Activated CD8-positive, alpha-beta memory T cell treated with anti-CD3 and anti-CD28 coated beads, Interleukin-2, amount 50 U/mL, for 1 hour (primary cell): ENCODE measurements around the gene ADRB2.
"Not testable (repeated sequence)": the region's sequence is repeated elsewhere in the genome, so short reads cannot be mapped to it uniquely, and the experiment has no call there.

ENCODE experiments used
- DNase-seq: peaks from one replicate; pipeline ENCODE4 v3.0.0-alpha.2; 2020; ENCODE audit errors: extremely low read depth

The ADRB2 gene

DNA sequence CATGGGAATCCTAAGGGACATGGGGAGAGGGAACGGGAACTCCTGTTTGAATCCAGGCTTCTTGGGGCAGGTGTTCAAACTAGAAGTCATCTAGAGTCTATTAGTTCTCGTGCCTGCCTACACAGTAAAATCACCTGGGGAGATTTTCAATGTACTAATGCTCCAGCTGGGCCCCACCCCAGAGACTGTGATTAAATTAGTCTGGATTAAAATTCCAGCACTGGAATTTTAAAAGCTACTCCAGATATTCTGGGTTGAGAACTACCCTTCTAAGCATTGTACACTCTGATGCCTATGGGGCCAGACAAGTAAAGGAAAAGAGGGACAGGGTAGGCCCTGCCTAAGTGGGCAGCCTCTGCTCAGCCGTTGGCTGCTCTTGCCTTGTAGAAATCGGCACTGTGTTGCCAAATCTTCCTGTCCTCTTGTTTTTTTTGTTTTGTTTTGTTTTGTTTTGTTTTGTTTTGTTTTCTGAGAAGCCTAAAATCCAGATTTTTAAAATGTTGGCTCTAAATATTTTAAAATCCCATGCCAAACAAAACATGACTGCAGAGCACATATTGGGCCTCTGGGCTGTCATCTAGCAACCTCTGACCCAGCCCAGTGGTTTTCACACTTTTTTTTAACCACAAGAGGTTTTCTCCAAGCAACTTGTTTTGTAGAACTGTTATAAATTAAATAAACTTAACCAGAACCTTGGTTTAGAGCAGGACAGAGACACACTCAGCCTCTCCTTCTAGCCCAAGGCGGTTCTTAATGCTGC, 29.0 kb downstream of the ADRB2 start:
- DNase-seq, result no peak

DNA sequence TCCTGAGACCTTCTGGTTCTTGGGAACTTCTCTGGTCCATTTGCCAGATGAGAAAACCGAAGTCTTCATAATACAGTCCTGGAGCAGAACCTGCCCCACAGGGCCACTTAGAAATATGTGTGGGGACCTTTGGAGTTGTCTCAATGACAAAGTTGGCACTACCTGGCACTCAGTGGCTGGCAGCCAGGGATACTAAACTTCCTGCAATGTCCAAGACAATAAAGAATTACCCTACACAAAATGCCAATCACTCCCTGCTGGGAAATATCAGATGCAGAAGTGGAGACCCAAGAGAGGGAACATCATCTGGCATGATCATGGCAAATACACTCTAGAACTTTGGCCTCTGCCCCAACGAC, 29.6 kb downstream of the ADRB2 start:
- DNase-seq, result no peak

DNA sequence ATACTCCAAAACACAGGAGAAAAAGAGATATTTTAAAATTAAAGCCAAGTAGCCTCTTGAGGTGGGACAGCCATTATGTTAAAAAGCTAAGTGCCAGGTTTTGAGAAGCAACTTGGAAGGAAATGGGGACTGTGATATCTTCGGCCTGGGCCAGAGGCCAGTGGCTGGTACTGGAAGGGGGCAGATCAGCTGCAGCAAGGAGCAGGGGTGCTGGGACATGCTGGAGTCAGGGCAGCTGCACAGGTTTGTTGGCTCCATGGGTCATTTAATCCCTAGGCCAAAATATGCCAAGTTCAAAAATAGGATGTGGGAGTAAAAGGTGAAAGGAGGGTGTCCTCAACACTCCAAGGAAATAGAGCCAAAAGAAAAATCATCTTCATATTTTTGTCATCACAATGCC, 30.0 kb downstream of the ADRB2 start:
- no peak for DNase-seq

DNA sequence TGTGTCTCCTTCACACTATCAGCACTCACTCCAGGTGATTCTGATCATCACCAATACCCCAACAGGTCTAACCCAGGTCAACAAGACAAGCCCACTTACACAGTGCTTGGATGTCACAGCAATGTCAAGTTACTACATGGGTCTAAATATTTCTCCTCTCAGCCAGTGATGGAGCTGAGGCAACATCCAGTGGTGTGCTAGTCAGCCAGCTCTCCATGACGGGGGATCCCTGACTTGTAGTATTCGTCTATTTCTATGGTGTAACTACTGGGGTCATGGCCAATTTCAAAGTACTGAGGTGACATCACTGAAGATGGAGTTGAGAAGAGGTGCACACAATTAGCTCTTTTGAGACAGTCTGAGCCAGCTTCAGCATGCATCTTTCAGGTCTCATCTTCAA, 31.1 kb downstream of the ADRB2 start:
- no peak for DNase-seq

DNA sequence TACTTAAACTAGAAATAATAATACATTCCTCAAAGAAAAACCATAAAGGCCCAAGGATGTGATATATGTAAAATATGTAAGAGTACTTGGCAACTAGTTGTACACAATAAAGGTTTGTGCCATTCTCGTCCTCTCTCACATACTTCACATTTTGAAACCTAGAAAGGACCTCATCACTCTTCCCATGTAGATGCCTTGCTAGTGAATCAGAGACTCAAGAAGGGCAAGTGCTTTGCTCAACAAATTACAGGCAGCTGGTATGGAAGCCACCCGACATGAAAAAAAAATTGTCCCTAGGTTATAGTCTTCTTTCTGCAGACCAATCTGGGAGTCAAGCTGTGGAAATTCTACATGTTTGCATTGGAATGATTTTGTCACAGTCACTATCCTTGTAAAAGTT, 31.7 kb downstream of the ADRB2 start:
- no peak for DNase-seq

DNA sequence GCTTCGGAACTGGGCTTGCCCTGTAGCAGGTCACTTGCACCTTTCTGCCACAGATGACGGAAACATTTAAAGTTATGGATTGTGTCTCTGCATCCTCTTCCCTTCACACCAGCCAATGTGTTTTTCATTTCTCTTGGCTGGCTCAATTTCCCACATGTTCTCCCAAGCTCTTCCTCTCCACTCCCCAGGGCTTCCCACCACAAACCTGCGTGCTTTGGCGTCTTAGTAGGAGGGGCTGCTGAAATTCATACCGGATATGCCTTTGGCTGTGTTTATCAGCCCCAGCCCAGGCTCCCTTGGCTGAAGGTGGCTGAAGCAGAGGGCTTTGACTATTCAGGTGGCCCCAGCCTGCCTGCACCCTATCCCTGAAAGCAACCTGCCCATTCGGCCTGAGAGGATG, 32.1 kb downstream of the ADRB2 start:
- no peak for DNase-seq

DNA sequence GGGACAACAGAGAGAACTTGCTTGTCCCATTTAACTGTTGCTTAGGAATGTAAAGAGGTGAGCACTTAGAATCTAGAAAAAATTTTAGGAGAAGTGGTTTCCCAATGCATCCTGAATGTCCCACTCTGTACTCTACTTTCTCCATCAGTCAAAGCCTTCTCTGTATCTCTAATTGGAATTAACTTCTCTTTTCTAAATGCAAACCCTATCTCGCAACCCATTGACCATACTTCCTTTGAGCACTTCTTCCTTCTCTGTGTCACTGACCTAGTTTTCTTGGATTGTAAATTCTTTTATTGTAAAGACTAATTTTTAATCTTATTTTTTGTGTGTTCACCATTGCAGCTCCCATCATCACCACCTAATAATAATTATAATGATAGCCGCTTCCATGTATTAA, 33.3 kb downstream of the ADRB2 start:
- no peak for DNase-seq

DNA sequence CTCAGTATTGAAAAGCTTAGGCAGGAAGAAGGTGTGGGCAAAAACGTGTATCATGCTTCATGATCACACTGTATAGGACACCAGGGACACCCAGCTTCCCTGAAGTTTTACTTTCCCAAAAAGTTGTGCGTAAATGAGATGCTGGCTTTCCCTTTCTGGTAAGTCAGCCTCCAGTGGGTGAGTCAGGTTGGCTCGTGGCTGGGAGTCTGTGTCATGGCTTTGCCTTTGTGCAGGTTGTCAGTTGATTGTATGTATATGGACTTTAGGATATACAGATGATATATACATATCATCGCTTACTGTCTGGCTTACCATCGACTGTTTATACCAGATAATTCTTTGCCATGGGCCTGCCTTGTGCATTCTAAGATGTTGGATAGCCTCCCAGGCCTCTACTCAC, 34.2 kb downstream of the ADRB2 start:
- DNase-seq, result no peak

DNA sequence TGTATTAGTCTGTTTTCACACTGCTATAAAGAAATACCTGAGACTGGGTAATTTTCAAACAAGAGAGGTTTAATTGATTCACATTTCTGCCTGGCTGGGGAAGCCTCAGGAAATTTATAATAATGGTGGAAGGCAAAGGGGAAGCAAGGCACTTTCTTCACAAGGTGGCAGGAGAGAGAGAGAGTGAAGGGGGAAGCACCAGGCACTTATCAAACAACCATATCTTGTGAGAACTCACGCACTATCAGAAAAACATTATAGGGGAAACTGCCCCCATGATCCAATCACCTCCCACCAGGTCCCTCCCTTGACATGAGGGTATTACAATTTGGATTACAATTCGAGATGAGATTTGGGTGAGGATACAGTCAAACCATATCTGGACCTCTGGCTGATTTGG, 34.7 kb downstream of the ADRB2 start:
- DNase-seq, result no peak

DNA sequence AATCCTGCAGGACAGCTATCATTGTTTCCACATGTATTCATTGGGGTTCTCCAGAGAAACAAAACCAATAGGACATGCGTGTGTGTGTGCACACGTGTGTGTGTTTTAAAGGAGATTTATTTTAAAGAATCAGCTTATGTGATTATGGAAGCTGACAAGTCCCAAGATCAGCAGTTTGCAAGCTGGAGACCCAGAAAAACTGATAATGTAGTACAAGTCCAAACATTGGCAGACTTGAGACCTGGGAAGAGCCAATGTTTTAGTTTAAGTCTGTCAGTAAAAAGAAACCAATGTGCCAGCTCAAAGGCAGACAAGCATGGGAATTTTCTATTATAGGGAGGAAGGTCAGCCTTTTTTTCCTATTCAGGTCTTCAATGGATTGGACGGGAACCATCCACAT, 35.3 kb downstream of the ADRB2 start:
- DNase-seq, result no peak

DNA sequence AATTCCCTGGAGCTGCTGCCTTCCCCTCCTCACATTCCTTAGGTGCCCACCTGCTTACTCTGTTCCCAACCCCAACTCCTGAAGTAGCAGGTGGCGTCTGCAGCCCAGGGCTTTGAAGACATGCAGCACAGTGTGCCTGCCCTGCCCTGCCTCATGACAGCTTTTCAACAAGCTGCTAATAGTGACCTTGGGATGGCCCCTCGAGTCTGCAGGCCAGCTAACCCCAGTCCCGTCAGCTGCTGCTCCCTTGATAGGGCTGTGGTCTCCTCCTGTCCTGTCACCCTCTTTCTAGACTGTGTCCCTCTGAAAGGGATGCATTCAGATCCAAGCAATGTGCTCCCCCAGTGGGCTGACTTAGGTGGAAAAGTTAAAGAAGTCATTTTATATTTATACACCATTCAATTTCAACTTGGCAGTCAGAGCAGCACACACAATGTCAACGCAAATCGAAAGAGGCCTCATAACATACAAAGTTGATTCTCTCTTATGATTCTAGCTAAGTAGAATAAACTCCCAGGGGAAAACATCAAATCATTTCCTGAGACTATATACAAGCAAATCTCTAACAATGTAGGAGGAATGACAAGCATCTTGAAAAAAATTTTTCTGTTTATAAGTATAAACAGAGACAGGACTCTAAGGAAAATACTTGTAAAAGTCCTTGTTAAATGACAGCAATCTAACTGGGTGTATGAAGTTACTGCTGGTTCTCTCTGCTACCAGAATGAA, 37.9 kb downstream of the ADRB2 start:
- DNase-seq, result no peak

DNA sequence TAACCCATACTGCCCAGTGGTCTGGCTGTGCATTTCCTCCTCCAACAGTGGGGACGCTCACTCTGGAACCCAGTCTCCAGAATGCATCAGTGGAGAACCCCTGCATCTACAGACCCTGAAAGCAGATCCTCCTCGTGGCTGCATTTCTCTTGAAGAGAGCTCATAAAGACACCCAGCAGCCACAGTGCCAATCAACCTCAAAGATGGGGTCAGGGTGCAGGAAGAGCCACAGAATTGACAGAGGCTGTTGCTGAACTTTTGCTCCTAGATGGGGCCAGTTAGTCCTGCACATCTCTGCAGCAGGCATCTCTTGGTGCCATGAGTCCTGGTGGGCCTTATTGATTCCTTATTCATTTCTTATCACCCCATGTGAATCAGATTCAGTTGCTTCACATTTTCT, 39.6 kb downstream of the ADRB2 start:
- no peak for DNase-seq

DNA sequence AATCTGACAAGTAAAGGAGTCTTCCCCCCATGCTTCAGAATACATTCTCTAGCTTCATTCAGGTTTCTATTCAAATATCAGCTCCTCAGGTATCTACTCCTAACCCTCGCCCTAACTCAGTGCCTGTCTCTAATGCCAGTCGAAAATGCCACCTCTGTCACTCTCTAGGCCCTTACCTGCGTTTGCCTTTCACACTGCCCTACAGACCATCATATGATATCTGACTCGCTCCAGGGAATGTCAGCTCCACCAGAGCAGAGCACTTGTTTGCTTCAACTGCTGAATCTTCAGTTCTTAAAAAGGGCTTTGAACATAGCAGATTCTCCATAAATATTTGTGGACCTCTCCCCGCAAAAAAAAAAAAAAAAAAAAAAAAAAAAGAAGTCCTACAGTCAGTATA, 46.7 kb downstream of the ADRB2 start:
- DNase-seq, result no peak

DNA sequence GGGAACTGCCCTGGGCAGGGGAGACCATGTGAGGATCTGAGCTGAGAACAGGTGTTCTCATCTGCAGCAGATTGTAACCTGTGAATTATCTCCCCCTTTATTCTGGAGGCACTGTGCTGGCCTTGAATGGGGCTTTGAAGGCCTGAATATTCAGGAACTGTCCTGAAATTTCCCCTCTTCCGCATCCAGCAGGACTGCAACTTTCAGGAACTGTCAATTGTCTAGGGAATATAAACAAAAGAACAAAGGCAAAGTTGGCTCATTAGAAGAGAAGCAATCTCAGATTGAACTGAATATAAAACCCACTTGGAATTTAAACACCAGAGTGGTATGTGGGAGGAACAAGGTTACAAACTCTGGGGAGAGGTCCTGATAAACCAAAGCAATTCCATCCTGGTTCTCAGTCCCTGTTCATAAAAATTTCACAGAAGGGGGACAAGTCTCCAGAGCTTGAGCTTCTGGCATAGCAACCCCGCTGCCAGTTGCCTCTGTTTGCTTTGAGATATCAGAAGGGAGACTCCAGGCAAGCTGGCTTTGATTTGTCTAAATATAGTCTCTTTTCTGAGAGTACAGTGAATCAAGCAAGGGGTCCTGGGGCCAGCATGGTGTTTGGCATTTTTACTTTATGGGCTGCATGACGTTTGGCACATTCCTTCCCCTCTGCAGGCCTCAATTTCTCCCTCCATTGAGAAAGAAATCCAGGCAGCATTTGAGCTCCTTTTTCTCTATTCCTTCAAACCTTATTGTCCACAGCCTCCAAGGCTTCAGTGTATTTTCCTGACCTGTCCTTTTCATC, 47.5 kb downstream of the ADRB2 start:
- DNase-seq, result no peak

DNA sequence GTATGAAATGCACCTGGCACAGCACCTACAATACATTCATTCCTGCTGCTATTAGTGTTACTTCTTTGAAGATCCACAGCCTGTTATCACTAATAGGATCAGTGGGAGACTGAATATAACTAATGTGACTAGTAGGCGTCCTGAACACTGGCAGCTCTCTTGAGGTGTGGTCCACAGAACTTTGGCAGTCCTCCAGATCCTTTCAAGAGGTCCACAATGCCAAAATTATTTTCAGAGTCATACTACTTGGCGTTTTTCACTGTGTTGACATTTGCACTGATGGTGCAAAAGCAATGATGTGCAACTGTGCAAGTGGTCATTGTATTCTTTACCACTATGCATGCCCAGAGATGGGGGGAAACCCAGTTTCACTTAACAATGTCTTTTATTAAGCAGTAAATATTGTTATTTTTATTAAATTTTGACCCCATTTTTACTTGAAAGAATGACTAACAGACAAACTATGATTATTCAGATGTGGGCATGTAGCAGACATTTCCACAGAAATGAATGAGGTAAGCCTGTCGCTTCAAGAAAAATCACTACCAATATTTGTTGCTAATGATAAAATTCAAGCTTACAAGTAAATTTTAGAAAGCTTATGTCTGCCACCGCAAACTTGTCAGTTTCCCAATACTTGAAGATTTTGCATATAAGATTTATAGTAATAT, 48.9 kb downstream of the ADRB2 start:
- no peak for DNase-seq

DNA sequence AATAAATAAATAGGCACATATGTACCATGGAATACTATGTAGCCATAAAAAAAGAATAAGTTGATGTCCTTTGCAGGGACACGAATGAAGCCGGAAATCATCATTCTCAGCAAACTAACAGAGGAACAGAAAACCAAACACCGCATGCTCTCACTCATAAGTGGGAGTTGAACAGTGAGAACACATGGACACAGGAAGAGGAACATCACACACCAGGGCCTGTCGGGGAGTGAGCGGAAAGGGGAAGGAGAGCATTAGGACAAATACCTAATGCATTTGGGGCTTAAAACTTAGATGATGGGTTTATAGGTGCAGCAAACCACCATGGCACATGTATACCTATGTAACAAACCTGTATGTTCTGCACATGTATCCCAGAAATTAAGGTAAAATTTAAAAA, 51.0 kb downstream of the ADRB2 start:
- DNase-seq, result not testable (repeated sequence)
